ENCODE results near the gene KISS1R. TPM values are rescaled to one million over a fixed set of nuclear protein-coding genes. Genes with fewer than 3 reads are reported as not detected.

Gene KISS1R
- total RNA-seq, 1 donor from 2014 or later = not detected

DNA sequence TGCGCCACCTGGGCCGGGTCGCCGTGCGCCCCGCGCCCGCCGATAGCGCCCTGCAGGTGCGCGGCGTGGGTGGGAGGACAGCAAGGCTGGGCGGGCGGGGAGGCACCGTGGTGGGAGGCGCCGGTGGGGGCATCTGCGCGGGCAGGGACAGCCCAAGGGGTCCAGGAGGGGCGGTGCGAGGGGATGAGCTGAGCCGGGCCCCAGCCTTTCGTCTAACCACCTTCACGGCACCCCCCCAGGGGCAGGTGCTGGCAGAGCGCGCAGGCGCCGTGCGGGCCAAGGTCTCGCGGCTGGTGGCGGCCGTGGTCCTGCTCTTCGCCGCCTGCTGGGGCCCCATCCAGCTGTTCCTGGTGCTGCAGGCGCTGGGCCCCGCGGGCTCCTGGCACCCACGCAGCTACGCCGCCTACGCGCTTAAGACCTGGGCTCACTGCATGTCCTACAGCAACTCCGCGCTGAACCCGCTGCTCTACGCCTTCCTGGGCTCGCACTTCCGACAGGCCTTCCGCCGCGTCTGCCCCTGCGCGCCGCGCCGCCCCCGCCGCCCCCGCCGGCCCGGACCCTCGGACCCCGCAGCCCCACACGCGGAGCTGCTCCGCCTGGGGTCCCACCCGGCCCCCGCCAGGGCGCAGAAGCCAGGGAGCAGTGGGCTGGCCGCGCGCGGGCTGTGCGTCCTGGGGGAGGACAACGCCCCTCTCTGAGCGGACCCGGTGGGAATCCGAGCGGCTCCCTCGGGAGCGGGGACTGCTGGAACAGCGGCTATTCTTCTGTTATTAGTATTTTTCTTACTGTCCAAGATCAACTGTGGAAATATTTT, 3.1 kb downstream of the KISS1R start:
- Mint-ChIP-seq H3K27me3 (ENCODE audit: unreplicated experiment) (peaks cover 7% of the 10 kb centered on the region), H3K27ac (ENCODE audit: unreplicated experiment) (no peak overlapping the region), H3K36me3 (ENCODE audit: low read depth, unreplicated experiment) (peaks cover 6% of the 10 kb centered on the region), H3K4me1 (ENCODE audit: unreplicated experiment) (peaks cover 2% of the 10 kb centered on the region), H3K9me3 (ENCODE audit: unreplicated experiment) (no peaks in the 10 kb centered on the region), H3K4me3 (ENCODE audit: unreplicated experiment) (no peak overlapping the region)
- no peak for DNase-seq (ENCODE audit: low spot score)
- TF ChIP-seq, protein P1, sequence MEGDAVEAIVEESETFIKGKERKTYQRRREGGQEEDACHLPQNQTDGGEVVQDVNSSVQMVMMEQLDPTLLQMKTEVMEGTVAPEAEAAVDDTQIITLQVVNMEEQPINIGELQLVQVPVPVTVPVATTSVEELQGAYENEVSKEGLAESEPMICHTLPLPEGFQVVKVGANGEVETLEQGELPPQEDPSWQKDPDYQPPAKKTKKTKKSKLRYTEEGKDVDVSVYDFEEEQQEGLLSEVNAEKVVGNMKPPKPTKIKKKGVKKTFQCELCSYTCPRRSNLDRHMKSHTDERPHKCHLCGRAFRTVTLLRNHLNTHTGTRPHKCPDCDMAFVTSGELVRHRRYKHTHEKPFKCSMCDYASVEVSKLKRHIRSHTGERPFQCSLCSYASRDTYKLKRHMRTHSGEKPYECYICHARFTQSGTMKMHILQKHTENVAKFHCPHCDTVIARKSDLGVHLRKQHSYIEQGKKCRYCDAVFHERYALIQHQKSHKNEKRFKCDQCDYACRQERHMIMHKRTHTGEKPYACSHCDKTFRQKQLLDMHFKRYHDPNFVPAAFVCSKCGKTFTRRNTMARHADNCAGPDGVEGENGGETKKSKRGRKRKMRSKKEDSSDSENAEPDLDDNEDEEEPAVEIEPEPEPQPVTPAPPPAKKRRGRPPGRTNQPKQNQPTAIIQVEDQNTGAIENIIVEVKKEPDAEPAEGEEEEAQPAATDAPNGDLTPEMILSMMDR (IDR thresholded peaks at IDR 0.05; ENCODE audit: unreplicated experiment) = no peak

DNA sequence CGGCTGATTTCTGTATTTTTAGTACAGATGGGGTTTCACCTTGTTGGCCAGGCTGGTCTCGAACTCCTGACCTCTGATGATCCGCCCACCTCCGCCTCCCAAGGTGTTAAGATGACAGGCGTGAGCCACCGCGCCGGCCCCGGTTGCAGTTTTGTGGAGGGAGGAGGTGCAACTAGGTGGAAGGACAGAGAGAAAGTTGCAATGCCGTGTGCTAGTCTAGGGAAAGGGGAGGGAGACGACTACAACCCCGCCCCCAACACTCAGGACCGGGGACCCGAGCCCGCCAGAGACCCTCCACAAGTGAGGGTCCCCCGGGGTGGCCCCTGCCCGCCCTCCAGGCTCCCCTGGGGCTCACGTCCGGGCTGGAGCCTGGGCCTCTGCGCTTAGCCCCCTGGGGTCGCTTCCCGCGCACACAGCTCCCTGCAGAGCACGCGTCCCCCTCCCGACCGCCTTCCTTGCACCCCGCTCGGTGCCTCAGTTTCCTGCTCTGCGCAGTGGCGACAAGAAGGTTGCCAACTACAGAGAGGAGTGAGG, 7.5 kb downstream of the KISS1R start:
- TF ChIP-seq, protein P1 (IDR thresholded peaks at IDR 0.05; ENCODE audit: unreplicated experiment) = no peak
- Mint-ChIP-seq H3K9me3 (ENCODE audit: unreplicated experiment) (no peaks in the 10 kb centered on the region), H3K4me1 (ENCODE audit: unreplicated experiment) (peaks cover 2% of the 10 kb centered on the region), H3K36me3 (ENCODE audit: low read depth, unreplicated experiment) (peaks cover 6% of the 10 kb centered on the region), H3K27ac (ENCODE audit: unreplicated experiment) (no peak overlapping the region), H3K27me3 (ENCODE audit: unreplicated experiment) (peaks cover 5% of the 10 kb centered on the region), H3K4me3 (ENCODE audit: unreplicated experiment) (peak overlapping the region; percentile 79)
- no peak for DNase-seq (ENCODE audit: low spot score)

DNA sequence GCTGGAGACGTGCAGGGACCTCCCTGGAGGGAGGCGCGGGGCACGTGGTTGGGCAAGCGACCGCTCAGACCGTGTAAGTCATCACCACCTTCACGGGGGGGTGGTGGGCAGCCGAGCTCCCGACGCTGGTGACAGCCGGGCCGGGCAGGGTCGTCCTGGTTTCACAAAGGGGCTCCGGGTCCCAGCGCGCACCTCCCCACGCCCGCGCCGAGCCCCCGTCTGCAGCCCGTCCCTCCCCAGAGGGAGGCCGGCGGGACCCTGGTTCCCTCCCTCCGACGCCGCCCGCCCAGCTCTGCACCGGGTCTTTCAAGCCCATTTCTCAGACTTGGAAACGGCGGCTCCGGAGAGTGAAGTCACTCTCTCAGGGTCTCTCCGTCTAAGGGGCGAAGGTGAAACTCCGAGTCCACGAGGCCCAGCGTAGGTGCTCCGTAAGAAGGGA, 8.0 kb downstream of the KISS1R start:
- Mint-ChIP-seq H3K36me3 (ENCODE audit: low read depth, unreplicated experiment) (peaks cover 9% of the 10 kb centered on the region), H3K4me1 (ENCODE audit: unreplicated experiment) (peaks cover 2% of the 10 kb centered on the region), H3K4me3 (ENCODE audit: unreplicated experiment) (peak overlapping the region; percentile 81), H3K27me3 (ENCODE audit: unreplicated experiment) (peaks cover 10% of the 10 kb centered on the region), H3K9me3 (ENCODE audit: unreplicated experiment) (no peaks in the 10 kb centered on the region), H3K27ac (ENCODE audit: unreplicated experiment) (no peak overlapping the region)
- TF ChIP-seq, protein P1 (IDR thresholded peaks at IDR 0.05; ENCODE audit: unreplicated experiment) = no peak
- no peak for DNase-seq (ENCODE audit: low spot score)

DNA sequence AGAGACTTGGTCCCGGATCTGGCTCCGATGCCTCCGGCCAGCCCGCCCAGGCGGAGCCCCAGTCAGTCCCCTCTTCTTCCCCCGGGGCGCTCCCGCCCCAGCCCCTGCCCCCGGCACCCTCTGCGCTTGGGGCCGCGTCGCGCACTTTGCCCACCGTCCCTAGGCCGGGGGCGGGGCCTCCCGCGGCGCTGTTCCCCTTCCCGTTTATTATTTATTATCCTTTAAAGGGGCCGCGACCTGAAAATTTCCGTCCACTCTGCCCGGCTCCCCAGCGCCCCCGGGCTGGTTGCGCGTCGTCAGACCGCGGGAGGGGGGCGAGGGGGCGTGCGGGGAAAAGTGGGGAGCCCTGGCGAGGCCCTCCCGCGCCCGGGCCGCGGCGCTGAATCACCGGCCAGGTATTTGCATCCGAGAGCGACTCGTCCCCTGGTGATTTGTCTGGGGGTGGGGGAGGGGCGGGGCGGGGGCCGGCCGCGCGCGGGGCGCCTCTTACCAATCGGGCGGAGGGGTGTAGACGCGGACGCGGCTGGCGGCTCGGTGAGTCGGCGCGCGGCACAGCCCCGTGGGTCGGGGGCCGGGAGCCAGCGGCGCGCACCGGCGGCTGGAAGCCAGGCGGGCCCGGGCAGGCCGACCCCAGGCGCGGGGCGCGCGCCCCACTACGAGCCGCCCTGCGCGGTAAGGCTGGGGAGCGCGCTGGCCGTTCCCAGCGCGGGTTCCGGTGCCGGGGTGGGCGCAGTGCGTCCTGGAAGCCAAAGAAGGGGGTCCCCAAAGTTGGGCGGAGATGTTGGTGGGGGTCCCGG, 8.6 kb downstream of the KISS1R start, which contains the start of gene ARID3A:
ARID3A (plus strand) TSS at position 510 of the 797 bp plus-strand sequence. CDS start 3,494 bp downstream, outside the sequence.
- peaks cover 8% of the 10 kb centered on the region for H3K27me3 Mint-ChIP-seq (ENCODE audit: unreplicated experiment)
- peak within 1 kb of the TSS; percentile 61 for H3K27ac Mint-ChIP-seq (ENCODE audit: unreplicated experiment)
- peak; percentile 74 for DNase-seq (ENCODE audit: low spot score)
- peaks cover 8% of the 10 kb centered on the region for H3K36me3 Mint-ChIP-seq (ENCODE audit: low read depth, unreplicated experiment)
- peaks cover 1% of the 10 kb centered on the region for H3K4me1 Mint-ChIP-seq (ENCODE audit: unreplicated experiment)
- no peaks in the 10 kb centered on the region for H3K9me3 Mint-ChIP-seq (ENCODE audit: unreplicated experiment)
- TF ChIP-seq, protein P1 (IDR thresholded peaks at IDR 0.05; ENCODE audit: unreplicated experiment) = no peak
- peak within 1 kb of the TSS; percentile 93 for H3K4me3 Mint-ChIP-seq (ENCODE audit: unreplicated experiment)

Measured in endothelial cell (in vitro differentiated cells).